Activated T-cell treated with anti-CD3 and anti-CD28 coated beads, Interleukin-2, amount 50 U/mL, for 72 hours (primary cell): ENCODE data around the gene SLC2A4. TPM values are rescaled to one million over a fixed set of nuclear protein-coding genes. Genes with fewer than 3 reads are reported as not detected.
A peak's percentile ranks its signal among the peaks of the same experiment; 100 is the strongest.

Experiments
- ATAC-seq, 2 donors: fragments of 150-1000 bp; cut with Tn5 transposase; replicated peaks in 1 of 2; 2 replicates each; pipeline ENCODE4 v1.10.0; 2021; ENCODE audit warnings: moderate library complexity in 2 of 2, mild to moderate bottlenecking in 1 of 2
- DNase-seq, 2 donors: peaks; one replicate each; pipeline ENCODE4 v3.0.0; 2021 to 2022; ENCODE audit warnings: mixed read lengths in 1 of 2
- H3K27ac Mint-ChIP-seq: one replicate; pipeline ENCODE4 v1.8.0; 2022; ENCODE audit warnings: mild to moderate bottlenecking, moderate library complexity, mixed read lengths
- H3K27me3 Mint-ChIP-seq: one replicate; pipeline ENCODE4 v1.8.0; 2022; ENCODE audit warnings: low read depth, mixed read lengths
- H3K36me3 Mint-ChIP-seq, 2 donors: one replicate each; pipeline ENCODE4 v1.8.0; 2022; ENCODE audit warnings: mixed read lengths in 2 of 2, mild to moderate bottlenecking in 1 of 2; ENCODE audit not compliant: insufficient read depth in 2 of 2
- H3K4me1 Mint-ChIP-seq: one replicate; pipeline ENCODE4 v1.8.0; 2022; ENCODE audit warnings: low read depth, mixed read lengths
- H3K4me3 Mint-ChIP-seq, 2 donors: one replicate each; pipeline ENCODE4 v1.8.0; 2022; ENCODE audit warnings: mild to moderate bottlenecking in 2 of 2, mixed read lengths in 2 of 2, moderate library complexity in 2 of 2
- H3K9me3 Mint-ChIP-seq, 2 donors: one replicate each; pipeline ENCODE4 v1.8.0; 2022; ENCODE audit warnings: mixed read lengths in 2 of 2
- total RNA-seq, 2 donors: library from RNA; stranded (reverse); gene quantifications; one replicate each; pipeline ENCODE4 v1.2.3, GENCODE V29; 2022

Gene SLC2A4
- total RNA-seq, 2 donors from 2014 or later: 0.07 to 0.17 TPM

DNA sequence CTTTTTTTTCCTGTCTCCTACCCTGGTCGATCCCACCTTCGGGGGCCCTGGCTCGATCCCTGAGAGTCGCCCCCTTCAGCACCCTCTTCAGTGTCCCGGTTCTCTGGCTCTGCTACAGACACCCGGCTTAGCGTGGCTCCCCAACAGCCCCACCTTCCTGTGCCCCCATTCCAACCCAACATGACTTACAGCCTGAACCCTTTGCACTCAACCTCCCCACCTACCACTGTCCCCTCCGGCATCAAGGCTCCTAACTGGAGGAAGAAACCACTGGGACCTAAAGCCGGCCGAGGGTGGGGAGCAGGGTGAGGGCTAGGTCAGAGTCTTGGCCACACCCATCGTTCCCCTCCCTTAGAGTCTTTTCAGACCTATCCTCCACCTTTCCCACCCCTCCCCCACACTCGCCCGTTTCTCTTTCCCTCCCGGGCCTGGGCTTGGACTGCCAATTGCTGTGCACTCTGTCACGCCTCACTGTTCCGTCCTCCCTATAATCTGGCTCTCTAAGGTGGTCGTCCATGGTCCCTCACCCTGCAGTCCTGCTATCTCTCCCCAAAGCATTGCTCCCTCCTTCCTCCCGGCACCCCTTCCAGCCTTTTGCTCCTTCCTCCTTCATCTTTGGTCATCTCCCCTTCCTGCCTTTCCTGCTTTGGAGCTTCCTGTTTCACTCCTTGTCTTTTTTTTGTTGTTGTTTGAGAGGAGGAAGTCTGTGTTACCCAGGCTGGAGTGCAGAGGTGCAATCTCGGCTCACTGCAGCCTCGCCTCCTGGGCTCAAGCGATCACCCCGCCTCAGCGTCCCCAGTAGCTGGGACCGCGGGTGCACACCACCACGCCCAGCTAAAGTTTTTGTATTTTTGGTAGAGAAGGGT, 18.4 kb upstream of the SLC2A4 start:
- Mint-ChIP-seq H3K4me3 (peak overlapping the region; percentile 58 to 82), H3K27me3 (peaks cover 21% of the 10 kb centered on the region), H3K27ac (peak overlapping the region; percentile 28), H3K36me3 (peaks cover 0 to 3% of the 10 kb centered on the region in 2 donors), H3K4me1 (peaks cover 40% of the 10 kb centered on the region), H3K9me3 (no peaks in the 10 kb centered on the region)
- ATAC-seq: peak; percentile 16 to 27
- no peak for DNase-seq

DNA sequence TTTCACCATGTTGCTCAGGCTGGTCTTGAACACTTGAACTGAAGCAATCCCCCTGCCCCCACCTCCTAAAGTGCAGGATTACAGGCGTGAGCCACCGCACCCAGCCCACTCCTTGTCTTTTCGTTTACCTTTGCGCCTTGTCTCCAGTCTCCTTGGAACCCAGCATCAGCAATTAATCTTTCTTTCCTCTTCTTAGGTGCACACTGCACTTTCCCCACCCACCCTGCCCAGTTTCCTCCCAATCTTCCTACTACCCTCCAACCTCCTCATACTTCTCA, 17.8 kb upstream of the SLC2A4 start:
- Mint-ChIP-seq H3K4me3 (peak overlapping the region; percentile 58 to 82), H3K4me1 (peaks cover 38% of the 10 kb centered on the region), H3K9me3 (no peaks in the 10 kb centered on the region), H3K27me3 (peaks cover 21% of the 10 kb centered on the region), H3K27ac (no peak overlapping the region), H3K36me3 (peaks cover 0 to 3% of the 10 kb centered on the region in 2 donors)
- DNase-seq: no peak
- ATAC-seq: no peak

DNA sequence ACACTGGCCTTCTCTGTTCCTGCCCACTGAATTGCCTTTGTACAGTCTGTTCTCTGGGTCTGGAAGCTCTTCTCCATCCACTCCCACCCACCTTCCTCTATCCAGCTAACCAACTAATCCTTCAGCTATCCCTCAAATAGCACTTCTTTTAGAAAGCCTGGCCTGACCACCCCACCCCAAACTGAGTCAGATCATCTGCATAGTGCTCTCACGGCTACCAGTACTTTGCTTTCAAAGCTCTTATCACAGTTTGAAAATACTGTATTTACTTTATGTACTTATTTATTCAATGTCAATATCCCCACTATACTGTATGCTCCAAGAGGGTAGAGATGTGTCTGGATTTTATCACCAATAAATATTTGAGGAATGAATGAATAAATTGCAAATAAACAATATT, 14.7 kb upstream of the SLC2A4 start:
- Mint-ChIP-seq H3K4me3 (no peak overlapping the region), H3K27ac (no peak overlapping the region), H3K36me3 (peaks cover 0 to 3% of the 10 kb centered on the region in 2 donors), H3K4me1 (peaks cover 23% of the 10 kb centered on the region), H3K9me3 (no peaks in the 10 kb centered on the region), H3K27me3 (peaks cover 21% of the 10 kb centered on the region)
- DNase-seq: no peak
- ATAC-seq: no peak

DNA sequence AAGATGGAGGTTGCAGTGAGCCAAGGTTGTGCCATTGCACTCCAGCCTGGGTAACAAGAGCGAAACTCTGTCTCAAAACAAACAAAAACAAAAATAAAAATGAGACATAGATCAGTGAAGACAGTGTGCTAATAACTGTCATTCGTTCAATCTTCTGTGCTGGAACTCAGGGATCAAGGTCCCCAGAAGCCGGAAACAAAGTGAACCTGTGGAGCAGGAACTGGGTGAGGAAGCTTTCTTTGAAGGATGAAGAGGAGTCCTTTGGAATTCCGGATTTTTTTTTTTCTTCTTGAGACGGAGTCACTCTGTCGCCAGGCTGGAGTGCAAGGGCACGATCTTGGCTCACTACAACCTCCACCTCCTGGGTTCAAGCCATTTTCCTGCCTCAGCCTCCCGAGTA, 2.1 kb upstream of the SLC2A4 start:
- ATAC-seq (no peak), DNase-seq (no peak)
- Mint-ChIP-seq H3K4me3 (no peak overlapping the region), H3K9me3 (no peaks in the 10 kb centered on the region), H3K27me3 (peaks cover 32% of the 10 kb centered on the region), H3K27ac (no peak overlapping the region), H3K36me3 (no peaks in the 10 kb centered on the region), H3K4me1 (peaks cover 26% of the 10 kb centered on the region)

DNA sequence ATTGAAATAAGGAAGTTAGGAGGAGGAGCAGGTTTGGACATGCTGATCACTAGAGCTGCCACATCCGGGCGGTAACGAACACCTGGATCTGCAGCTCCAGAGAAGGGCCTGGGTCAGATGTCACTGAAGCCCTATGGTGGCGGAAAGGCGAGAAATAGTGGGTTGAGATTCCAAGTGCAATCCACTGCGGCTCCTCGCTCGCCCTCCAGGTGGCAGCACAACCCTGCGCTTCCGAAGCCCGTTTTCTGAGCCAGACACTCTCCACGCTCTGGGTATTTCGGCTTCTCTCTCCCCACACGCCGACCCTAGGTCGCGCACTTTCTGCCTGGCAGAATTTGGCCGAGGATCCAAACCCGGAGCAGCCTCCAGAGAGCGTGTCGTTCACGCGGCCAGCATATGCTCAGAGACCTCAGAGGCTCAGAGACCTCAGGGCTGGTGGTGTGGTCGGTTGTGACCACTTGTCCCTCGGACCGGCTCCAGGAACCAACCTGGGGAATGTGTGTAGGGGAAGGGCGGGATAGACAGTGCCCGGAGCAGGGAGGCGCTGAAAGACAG, 922 bp upstream of the SLC2A4 start:
- H3K36me3 Mint-ChIP-seq: no peaks in the 10 kb centered on the region
- H3K4me1 Mint-ChIP-seq: peaks cover 26% of the 10 kb centered on the region
- H3K4me3 Mint-ChIP-seq: peak overlapping the region; percentile 86 to 91
- no peak overlapping the region for H3K27ac Mint-ChIP-seq
- peak; percentile 83 for ATAC-seq
- peaks cover 32% of the 10 kb centered on the region for H3K27me3 Mint-ChIP-seq
- no peaks in the 10 kb centered on the region for H3K9me3 Mint-ChIP-seq
- peak; percentile 84 to 89 for DNase-seq

DNA sequence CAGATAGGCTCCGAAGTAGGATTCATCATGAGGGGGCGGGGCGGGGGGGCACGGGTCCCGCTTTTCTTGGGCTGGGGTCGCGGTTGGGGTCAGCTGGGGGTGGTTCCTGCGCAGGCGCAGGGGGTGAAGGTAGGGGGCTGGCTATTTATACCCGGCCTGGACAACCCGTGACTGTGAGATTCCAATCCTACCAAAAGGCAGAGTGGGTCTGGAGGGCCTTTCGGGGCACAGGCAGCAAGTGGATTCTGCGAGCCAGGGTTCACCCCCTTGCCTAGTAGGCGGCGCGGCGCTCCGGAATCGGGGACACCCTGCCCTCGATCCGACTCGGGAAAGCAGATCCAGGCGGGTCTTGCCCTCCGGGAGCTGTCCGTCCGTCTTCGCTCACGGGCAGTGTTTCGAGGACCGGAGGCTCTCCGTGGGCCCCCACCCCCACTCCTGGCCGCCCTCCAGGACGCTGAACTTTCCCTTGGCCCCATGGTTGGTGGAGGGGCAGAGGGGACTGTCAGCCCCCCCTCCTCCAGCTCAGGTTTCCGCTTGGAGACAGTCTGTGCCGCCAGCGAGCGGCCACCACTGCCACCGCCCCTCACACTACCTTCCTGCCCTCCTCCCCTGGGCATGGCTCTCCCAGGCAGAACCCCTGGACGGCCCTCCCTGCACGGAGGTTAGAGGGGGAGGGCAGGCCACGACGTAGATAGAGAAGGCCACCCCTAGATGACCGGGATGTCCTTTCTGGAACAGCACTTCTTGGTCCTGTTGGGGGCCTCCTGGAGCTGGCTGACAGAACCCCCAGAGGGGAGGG, 634 bp downstream of the SLC2A4 start:
- H3K27ac Mint-ChIP-seq: no peak overlapping the region
- no peak for ATAC-seq
- H3K36me3 Mint-ChIP-seq: no peaks in the 10 kb centered on the region
- H3K9me3 Mint-ChIP-seq: no peaks in the 10 kb centered on the region
- H3K4me3 Mint-ChIP-seq: peak overlapping the region; percentile 86 to 91
- no peak for DNase-seq
- H3K4me1 Mint-ChIP-seq: peaks cover 26% of the 10 kb centered on the region
- H3K27me3 Mint-ChIP-seq: peaks cover 32% of the 10 kb centered on the region

DNA sequence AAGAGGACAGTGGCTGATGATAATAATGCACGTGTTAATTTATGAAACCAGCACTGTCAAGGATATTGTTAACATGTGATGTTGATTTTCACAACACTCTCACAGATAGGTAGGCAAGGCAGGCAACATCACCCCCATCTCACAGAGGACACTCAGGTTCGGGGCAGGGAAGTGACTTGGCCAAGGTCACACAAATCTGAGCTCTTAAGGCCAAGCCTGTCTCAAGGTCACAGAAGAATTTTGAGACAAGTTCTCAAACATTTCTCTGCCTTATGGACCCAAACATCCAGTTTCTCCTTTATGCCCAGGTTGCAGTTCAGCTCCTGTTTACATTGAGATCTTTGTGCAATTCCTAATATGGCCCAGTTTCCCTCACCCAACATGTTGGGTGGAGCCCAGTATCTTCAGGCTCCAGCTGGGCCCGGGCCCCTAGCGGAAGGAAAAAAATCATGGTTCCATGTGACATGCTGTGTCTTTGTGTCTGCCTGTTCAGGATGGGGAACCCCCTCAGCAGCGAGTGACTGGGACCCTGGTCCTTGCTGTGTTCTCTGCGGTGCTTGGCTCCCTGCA, 1.3 kb downstream of the SLC2A4 start:
- Mint-ChIP-seq H3K36me3 (no peaks in the 10 kb centered on the region), H3K9me3 (no peaks in the 10 kb centered on the region), H3K4me1 (peaks cover 26% of the 10 kb centered on the region), H3K27me3 (peaks cover 32% of the 10 kb centered on the region), H3K4me3 (peak overlapping the region; percentile 40 to 86), H3K27ac (no peak overlapping the region)
- DNase-seq: no peak
- ATAC-seq: no peak

DNA sequence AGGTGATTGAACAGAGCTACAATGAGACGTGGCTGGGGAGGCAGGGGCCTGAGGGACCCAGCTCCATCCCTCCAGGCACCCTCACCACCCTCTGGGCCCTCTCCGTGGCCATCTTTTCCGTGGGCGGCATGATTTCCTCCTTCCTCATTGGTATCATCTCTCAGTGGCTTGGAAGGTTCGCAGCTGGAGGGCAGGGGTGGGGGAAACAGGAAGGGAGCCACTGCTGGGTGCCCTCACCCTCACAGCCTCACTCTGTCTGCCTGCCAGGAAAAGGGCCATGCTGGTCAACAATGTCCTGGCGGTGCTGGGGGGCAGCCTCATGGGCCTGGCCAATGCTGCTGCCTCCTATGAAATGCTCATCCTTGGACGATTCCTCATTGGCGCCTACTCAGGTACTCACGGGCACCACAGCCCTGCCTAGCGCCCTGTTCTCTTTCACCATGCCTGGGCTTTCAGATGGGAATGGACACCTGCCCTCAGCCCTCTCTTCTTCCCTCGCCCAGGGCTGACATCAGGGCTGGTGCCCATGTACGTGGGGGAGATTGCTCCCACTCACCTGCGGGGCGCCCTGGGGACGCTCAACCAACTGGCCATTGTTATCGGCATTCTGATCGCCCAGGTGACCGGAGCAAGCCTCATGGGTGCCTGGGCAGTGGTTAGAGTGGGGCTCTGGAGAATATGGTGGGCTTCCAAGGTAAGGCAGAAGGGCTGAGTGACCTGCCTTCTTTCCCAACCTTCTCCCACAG, 2.1 kb downstream of the SLC2A4 start:
- Mint-ChIP-seq H3K4me3 (no peak overlapping the region), H3K9me3 (no peaks in the 10 kb centered on the region), H3K27me3 (peaks cover 32% of the 10 kb centered on the region), H3K4me1 (peaks cover 26% of the 10 kb centered on the region), H3K27ac (no peak overlapping the region), H3K36me3 (no peaks in the 10 kb centered on the region)
- no peak for ATAC-seq
- no peak for DNase-seq

DNA sequence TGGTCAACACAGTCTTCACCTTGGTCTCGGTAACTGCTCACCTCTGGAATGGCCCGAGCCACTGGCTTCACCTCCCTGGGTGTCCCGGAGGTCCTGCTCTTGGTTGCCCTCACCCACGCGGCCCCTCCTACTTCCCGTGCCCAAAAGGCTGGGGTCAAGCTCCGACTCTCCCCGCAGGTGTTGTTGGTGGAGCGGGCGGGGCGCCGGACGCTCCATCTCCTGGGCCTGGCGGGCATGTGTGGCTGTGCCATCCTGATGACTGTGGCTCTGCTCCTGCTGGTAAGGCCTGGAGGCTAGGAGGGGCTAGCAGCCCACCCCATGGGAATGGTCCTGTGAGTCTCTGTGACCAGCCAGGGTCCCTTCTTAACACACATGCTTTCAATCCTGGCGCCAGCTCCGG, 3.4 kb downstream of the SLC2A4 start:
- no peak for ATAC-seq
- no peaks in the 10 kb centered on the region for H3K36me3 Mint-ChIP-seq

DNA sequence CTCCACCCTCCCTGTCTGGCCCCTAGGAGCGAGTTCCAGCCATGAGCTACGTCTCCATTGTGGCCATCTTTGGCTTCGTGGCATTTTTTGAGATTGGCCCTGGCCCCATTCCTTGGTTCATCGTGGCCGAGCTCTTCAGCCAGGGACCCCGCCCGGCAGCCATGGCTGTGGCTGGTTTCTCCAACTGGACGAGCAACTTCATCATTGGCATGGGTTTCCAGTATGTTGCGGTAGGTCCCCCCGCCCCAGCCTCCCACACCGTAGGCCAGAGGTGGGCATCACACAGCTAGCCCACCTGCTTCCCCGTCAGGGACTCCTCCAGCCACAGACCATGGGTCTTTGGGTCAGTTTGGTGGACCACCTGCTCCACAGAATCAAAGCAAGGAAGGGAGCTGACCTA, 4.2 kb downstream of the SLC2A4 start:
- Mint-ChIP-seq H3K4me3 (no peak overlapping the region), H3K9me3 (no peaks in the 10 kb centered on the region), H3K27me3 (peaks cover 22% of the 10 kb centered on the region), H3K4me1 (peaks cover 19% of the 10 kb centered on the region), H3K36me3 (no peaks in the 10 kb centered on the region), H3K27ac (no peak overlapping the region)
- DNase-seq: no peak
- ATAC-seq: no peak

More for the DNA sequence above, 3.4 kb downstream of the SLC2A4 start:
- peaks cover 26% of the 10 kb centered on the region for H3K4me1 Mint-ChIP-seq
- no peak overlapping the region for H3K4me3 Mint-ChIP-seq
- no peaks in the 10 kb centered on the region for H3K9me3 Mint-ChIP-seq
- DNase-seq: no peak
- H3K27ac Mint-ChIP-seq: no peak overlapping the region
- H3K27me3 Mint-ChIP-seq: peaks cover 30% of the 10 kb centered on the region

DNA sequence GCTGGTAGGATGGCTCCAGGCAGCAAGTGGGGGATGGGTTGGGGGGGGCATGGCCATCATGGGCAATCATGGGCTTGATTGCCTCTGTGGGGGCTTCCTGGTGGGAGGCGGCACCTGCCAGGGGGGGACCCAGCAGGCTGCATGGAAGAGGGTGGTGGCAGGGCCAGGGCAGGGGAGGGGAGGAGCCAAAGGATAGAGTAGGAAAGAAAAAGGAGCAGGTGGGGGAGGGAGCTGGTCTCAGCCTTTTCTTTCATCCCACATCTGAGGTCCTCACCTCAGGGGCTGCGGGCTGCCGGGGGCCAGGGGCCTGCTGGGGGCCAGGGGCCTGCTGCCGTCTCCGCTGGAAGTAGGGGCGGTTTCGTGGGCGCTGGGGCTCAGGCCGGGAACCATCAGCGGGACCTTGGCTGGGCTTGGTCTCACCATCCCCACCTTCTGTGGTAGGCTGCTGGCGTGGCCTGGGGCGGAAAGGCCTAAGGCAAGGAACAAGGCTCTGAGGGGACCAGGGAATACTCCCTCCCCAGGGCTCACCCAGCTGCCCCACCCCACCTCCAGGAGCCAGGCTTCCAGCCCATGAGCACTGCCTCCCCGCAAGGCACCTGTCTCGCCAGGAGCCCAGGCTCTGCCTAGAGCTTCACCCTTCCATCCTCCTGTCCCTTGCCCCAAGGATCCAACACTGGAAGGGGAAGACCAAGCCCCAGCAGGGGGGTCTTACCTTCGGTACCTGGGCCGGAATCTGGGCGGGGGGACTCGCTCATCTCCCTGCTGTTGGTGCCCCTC, 7.9 kb downstream of the SLC2A4 start:
- Mint-ChIP-seq H3K4me3 (no peak overlapping the region), H3K27ac (no peak overlapping the region), H3K27me3 (peaks cover 9% of the 10 kb centered on the region), H3K36me3 (no peaks in the 10 kb centered on the region), H3K9me3 (no peaks in the 10 kb centered on the region), H3K4me1 (no peaks in the 10 kb centered on the region)
- ATAC-seq (no peak), DNase-seq (no peak)

DNA sequence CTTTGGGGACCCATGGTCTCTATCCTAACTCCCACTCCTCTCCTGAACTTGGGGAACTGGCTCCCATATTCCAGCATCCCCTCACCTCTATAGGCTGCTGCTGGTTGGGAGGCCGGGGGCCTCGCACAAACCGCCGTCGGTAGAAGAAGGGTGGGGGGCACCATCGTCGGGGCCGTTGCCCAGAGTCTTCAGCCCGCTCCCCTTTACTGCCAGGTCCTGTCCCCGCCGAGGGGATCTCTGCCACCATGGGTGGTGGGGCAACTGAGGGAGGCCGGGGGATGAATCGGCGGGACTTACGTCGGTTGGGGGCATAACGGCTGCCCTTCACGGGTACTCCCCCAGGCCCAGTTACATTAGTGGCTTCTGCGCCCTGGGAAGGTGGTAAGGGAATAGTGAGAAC, 8.6 kb downstream of the SLC2A4 start:
- DNase-seq (no peak), ATAC-seq (no peak)
- H3K27ac Mint-ChIP-seq: no peak overlapping the region
- no peak overlapping the region for H3K4me3 Mint-ChIP-seq
- peaks cover 13% of the 10 kb centered on the region for H3K27me3 Mint-ChIP-seq
- peaks cover 4% of the 10 kb centered on the region for H3K4me1 Mint-ChIP-seq
- H3K36me3 Mint-ChIP-seq: no peaks in the 10 kb centered on the region
- H3K9me3 Mint-ChIP-seq: no peaks in the 10 kb centered on the region
